Urothelium cell line (cell line): ENCODE data around the gene IGFBP2.

Source experiments
- DNase-seq: peaks from one replicate; pipeline ENCODE4 v3.0.0; 2011; ENCODE audit warnings: low spot score, mixed read lengths
- FAIRE-seq: peaks from 2 replicates; lab custom pipeline; 2011; peaks lifted over from hg19 to GRCh38; lab: Jason Lieb, UNC

IGFBP2 gene

DNA sequence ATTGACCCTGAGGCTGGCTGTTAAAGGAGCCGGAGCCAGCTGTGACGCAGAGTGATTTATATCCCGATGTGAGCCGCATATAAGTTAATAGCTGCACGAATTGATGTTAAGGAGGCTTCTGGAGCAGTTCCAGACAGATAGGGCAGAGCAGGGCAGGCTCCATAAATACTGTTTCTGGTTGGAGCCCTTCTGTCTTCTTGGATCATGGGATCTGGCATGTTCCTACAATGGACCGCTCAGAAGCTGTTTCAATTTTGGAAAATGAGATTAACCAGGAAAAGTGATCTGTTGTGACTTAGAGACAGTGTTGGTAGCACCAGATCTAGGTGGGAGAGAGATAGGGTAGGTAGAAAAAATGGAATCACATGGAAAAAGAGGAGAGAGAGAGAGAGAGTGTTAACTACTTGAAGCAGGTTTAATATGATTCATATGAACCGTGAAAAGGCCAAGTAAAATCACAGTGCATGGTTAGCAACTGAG lies 66.9 kb downstream of the IGFBP2 start:
- no peak for FAIRE-seq
- no peak for DNase-seq

GRCh38 chr2:216700781-216701180 lies 67.6 kb downstream of the IGFBP2 start:
- no peak for DNase-seq
- no peak for FAIRE-seq

GRCh38 chr2:216701544-216701943 lies 68.3 kb downstream of the IGFBP2 start:
- DNase-seq, result no peak
- FAIRE-seq, result no peak

- no peak for FAIRE-seq
- no peak for DNase-seq
These were observed 69.5 kb downstream of the IGFBP2 start for GRCh38 chr2:216702756-216703155.

DNA sequence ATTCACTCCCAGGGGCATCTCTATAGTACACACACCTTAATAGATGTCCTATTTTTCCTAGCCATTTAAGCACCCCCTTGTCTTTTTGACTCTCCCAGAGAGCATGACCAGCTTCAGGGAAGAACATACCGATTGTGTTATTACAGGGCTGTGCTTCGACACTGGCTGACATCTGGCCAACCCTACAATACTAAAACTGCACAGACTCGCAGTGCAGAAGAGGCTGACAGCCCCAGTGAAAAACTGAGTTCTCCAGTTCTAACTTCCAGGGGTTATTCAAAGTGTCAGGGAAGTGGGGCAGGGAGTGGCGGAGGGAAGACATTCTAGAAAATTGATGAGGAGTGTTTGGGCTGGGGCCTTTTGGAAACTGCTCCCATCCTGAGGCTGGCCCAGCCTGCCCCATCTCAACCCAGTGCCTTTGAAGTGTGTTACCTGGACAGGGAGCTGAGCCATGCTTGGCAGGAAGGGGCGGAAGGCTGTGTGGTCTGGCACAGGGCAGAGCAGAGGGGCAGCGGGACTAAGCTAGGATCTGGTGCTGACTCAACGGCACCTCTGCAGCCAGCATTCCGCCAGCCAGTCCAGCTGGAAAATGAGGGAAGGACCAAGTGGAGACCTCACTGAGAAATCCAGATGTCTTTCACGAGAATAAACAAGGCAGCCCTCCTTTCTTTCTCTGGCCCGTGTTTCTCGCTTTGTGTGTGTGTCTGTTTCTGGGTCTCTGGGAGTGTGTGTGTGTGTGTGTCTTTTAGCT lies 77.5 kb downstream of the IGFBP2 start:
- no peak for DNase-seq
- FAIRE-seq, result no peak

DNA sequence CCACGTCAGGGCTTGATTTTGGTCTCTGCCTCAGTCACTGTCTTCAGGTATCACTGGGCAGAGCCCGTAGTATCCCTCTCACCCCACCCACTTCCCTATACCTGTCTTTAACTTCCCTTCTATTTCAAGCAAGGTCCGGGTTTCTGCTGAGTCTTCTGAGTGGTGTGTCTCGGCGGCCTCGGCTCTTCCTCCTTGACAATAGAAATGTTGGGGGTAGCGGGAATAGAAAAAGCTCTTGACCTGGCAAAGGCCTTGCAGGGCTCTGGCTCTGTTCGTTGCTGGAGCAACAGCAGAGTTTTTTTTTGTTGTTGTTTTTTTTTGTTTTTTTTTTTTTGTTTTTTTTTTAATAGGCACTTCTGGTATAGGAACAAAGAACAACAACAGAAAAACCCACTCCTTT lies 78.1 kb downstream of the IGFBP2 start:
- FAIRE-seq, result no peak
- no peak for DNase-seq

GRCh38 chr2:216713691-216714336 lies 80.6 kb downstream of the IGFBP2 start:
- no peak for FAIRE-seq
- DNase-seq, result peak; percentile 90
